K562 (cell line): Measurements from ENCODE around the gene ANKRD49. TPM values are rescaled to one million over a fixed set of nuclear protein-coding genes. Genes with fewer than 3 reads are reported as not detected.

Experiments used
- DNMT1 ChIP-seq: fragments of 450-650 bp; IDR thresholded peaks from 2 replicates; pipeline ENCODE4 v1.6.1; 2016; ENCODE audit warnings: antibody characterized with exemption, mild to moderate bottlenecking
- ESRRB ChIP-seq: fragments of 250-450 bp; sonication (Bioruptor Pico); IDR thresholded peaks from 2 replicates; pipeline ENCODE4 v1.5.0; 2020; ENCODE audit warnings: mild to moderate bottlenecking, moderate library complexity, borderline replicate concordance
- FOXJ2 ChIP-seq: fragments of 200-800 bp; sonication (Bioruptor generic); IDR thresholded peaks from 2 replicates; pipeline ENCODE4 v1.6.1; 2016; ENCODE audit warnings: missing genetic modification characterization, missing compliant biosample characterization
- GTF2A2 ChIP-seq: IDR thresholded peaks from 2 replicates; pipeline ENCODE4 v1.6.1; 2016; ENCODE audit warnings: mild to moderate bottlenecking, missing genetic modification characterization, missing compliant biosample characterization
- GTF2E2 ChIP-seq: fragments of 200-800 bp; sonication (Bioruptor generic); IDR thresholded peaks from 2 replicates; pipeline ENCODE4 v1.6.1; 2016; ENCODE audit warnings: missing genetic modification characterization, missing compliant biosample characterization
- KAT8 ChIP-seq: fragments of 450-650 bp; IDR thresholded peaks from 2 replicates; pipeline ENCODE4 v1.6.1; 2016; ENCODE audit warnings: low read depth, mild to moderate bottlenecking
- LARP7 ChIP-seq: fragments of 450-650 bp; IDR thresholded peaks from 2 replicates; pipeline ENCODE4 v1.6.1; 2016
- MTA1 ChIP-seq: fragments of 450-650 bp; IDR thresholded peaks from 2 replicates; pipeline ENCODE4 v1.6.1; 2017; ENCODE audit warnings: borderline replicate concordance
- NCOA1 ChIP-seq: fragments of 450-650 bp; IDR thresholded peaks from 2 replicates; pipeline ENCODE4 v1.6.1; 2016; ENCODE audit warnings: low read depth
- PRMT5 ChIP-seq: sonication (generic); formaldehyde crosslinking; IDR thresholded peaks from 2 replicates; pipeline ENCODE4 v1.5.0; 2020; ENCODE audit warnings: missing genetic modification reagents
- SMAD2 ChIP-seq: fragments of 150-350 bp; IDR thresholded peaks from 2 replicates; pipeline ENCODE4 v1.6.1; 2014; ENCODE audit warnings: low read depth, mild to moderate bottlenecking, low read length
- polyA plus RNA-seq, 8 experiments: library from polyadenylated mRNA; depleted of rRNA in 4 of 8; stranded (reverse) in 5 of 8; unstranded in 3 of 8; fragments of >200 nt; fragmentation: Nextera tagmentation in 2 of 8; fragmentation: Illumina TruSeq in 1 of 8; extraction: Ambion mirVana in 2 of 8; extraction: Trizol in 1 of 8; gene quantifications; 2 replicates each; pipeline versions ENCODE4 v1.2.1 to v1.2.3, GENCODE V29; 2011 to 2014; ENCODE audit warnings: inconsistent platforms in 1 of 8, missing spikeins in 1 of 8
- total RNA-seq, 7 experiments: library from RNA; depleted of rRNA in 6 of 7; stranded (reverse); fragments of >200 nt in 6 of 7; fragmentation: Illumina TruSeq in 2 of 7; extraction: Trizol in 2 of 7; gene quantifications; 2 replicates each; pipeline versions ENCODE4 v1.2.1 to v1.2.3, GENCODE V29; 2011 to 2021; ENCODE audit warnings: low replicate concordance in 1 of 7
- TF ChIP-seq, protein P1 (sequence below): fragments of 450-650 bp; IDR thresholded peaks from 2 replicates; pipeline ENCODE4 v1.7.0; 2016; ENCODE audit warnings: borderline replicate concordance
- TF ChIP-seq, protein P2 (sequence below): sonication (generic); formaldehyde crosslinking; IDR thresholded peaks from 2 replicates; pipeline ENCODE4 v1.8.1; 2023; ENCODE audit warnings: mild to moderate bottlenecking, missing genetic modification reagents

ANKRD49 gene
- total and polyA plus RNA-seq, 9 of the 15 experiments (the other 6 are each of a cell fraction or from before 2014, with no cell fraction given) = 13.4 to 43.5 (median 30.6) TPM

DNA sequence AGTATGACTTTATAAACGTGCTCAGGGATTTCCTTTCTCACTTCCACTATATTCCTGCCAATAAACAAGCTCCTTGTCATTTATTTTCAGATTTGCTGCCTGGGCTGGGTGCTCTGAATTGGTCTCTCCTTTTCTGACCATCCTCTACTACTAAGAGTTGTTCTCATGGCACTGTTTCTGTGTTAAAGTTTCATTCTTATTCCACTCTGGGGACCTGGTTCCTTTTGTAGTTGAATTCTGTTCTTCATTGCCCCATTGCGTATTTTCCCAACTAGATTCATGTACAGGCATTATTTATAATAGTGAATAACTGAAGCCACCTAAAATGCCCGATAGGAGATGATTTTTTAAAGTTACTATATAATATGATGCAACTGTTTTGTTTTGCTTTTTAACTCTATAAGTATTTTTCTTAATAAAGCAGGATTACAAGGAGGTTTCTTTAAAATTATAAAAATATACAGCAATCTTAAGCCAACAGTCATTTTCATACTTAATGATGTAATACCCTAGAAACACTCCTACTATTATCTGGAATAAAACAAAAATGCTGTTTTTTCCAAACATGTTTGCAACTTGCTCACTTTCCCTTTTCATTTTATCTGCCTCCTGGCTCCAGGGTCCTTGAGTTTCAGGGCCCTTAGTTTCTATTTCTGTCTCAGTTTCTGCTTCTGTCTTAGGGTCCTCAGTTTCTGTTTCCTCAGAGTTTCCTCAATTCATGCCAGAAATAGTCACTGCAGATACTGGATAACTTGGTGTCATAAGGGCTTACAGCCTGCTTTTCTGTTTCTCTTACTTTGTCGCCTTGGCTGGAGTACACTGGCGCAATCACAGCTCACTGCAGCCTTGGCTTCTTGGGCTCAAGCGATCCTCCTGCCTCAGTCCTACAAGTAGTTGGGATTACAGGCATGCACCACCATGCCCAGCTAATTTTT is 40.2 kb downstream of the ANKRD49 start (continued):
- TF ChIP-seq FOXJ2 (tag) (no peak), GTF2E2 (0 out of 2 replicates have a peak, but pooled peaks have one; percentile 39), NCOA1 (no peak), MTA1 (no peak), KAT8 (no peak), GTF2A2 (tag) (no peak), SMAD2 (no peak), ESRRB (CRISPR knock-in tag) (no peak), DNMT1 (no peak), LARP7 (no peak), PRMT5 (CRISPR knock-in tag) (no peak)
- TF ChIP-seq, protein P1, sequence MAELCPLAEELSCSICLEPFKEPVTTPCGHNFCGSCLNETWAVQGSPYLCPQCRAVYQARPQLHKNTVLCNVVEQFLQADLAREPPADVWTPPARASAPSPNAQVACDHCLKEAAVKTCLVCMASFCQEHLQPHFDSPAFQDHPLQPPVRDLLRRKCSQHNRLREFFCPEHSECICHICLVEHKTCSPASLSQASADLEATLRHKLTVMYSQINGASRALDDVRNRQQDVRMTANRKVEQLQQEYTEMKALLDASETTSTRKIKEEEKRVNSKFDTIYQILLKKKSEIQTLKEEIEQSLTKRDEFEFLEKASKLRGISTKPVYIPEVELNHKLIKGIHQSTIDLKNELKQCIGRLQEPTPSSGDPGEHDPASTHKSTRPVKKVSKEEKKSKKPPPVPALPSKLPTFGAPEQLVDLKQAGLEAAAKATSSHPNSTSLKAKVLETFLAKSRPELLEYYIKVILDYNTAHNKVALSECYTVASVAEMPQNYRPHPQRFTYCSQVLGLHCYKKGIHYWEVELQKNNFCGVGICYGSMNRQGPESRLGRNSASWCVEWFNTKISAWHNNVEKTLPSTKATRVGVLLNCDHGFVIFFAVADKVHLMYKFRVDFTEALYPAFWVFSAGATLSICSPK = no peak
- TF ChIP-seq, protein P2, sequence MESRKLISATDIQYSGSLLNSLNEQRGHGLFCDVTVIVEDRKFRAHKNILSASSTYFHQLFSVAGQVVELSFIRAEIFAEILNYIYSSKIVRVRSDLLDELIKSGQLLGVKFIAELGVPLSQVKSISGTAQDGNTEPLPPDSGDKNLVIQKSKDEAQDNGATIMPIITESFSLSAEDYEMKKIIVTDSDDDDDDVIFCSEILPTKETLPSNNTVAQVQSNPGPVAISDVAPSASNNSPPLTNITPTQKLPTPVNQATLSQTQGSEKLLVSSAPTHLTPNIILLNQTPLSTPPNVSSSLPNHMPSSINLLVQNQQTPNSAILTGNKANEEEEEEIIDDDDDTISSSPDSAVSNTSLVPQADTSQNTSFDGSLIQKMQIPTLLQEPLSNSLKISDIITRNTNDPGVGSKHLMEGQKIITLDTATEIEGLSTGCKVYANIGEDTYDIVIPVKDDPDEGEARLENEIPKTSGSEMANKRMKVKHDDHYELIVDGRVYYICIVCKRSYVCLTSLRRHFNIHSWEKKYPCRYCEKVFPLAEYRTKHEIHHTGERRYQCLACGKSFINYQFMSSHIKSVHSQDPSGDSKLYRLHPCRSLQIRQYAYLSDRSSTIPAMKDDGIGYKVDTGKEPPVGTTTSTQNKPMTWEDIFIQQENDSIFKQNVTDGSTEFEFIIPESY (CRISPR knock-in tag) = no peak
